Activated CD4-positive, alpha-beta T cell treated with anti-CD3 and anti-CD28 coated beads for 48 hours (primary cell): ENCODE data around the gene RBM12.
"Not testable (repeated sequence)": the region's sequence is repeated elsewhere in the genome, so short reads cannot be mapped to it uniquely, and the experiment has no call there.

ENCODE experiments used
- DNase-seq: peaks from one replicate; pipeline ENCODE4 v3.0.0-alpha.2; 2020

Gene RBM12

GRCh38 chr20:35664466-35665206, at the start of gene RBM12, which contains the start of gene CPNE1:
Gene RBM12, minus strand, starts transcription at chr20:35664900. Its CDS starts 9,578 bp downstream, at chr20:35655322.
Gene CPNE1, minus strand, starts transcription at chr20:35664900. Its CDS starts 31,977 bp downstream, at chr20:35632923.
- DNase-seq, result peak; percentile 95

GRCh38 chr20:35714127-35714526, 49.4 kb upstream of the RBM12 start:
- DNase-seq, result no peak

- not testable (repeated sequence) for DNase-seq
Observed at GRCh38 chr20:35713120-35713519, 48.4 kb upstream of the RBM12 start.

- DNase-seq, result no peak
Observed at GRCh38 chr20:35711588-35712209, 47.0 kb upstream of the RBM12 start.

GRCh38 chr20:35710884-35711587, 46.3 kb upstream of the RBM12 start:
- DNase-seq, result no peak

- DNase-seq, result no peak
Observed at GRCh38 chr20:35710039-35710438, 45.3 kb upstream of the RBM12 start.

GRCh38 chr20:35709259-35709658, 44.6 kb upstream of the RBM12 start:
- no peak for DNase-seq

- no peak for DNase-seq
Observed at GRCh38 chr20:35708502-35708901, 43.8 kb upstream of the RBM12 start.

- DNase-seq, result not testable (repeated sequence)
Observed at GRCh38 chr20:35706591-35707529, 42.2 kb upstream of the RBM12 start.

GRCh38 chr20:35705894-35706293, 41.2 kb upstream of the RBM12 start:
- not testable (repeated sequence) for DNase-seq

GRCh38 chr20:35704514-35705261, 40.0 kb upstream of the RBM12 start:
- no peak for DNase-seq

- DNase-seq, result no peak
Observed at GRCh38 chr20:35702824-35703695, 38.4 kb upstream of the RBM12 start.

GRCh38 chr20:35702051-35702823, 37.5 kb upstream of the RBM12 start:
- DNase-seq, result no peak

GRCh38 chr20:35700625-35701148, 36.0 kb upstream of the RBM12 start:
- no peak for DNase-seq

GRCh38 chr20:35699957-35700624, 35.4 kb upstream of the RBM12 start:
- no peak for DNase-seq

- DNase-seq, result peak; percentile 91
Observed at GRCh38 chr20:35699127-35699956, 34.6 kb upstream of the RBM12 start, which contains the start of the genes NFS1 and ROMO1. Gene NFS1, minus strand, starts transcription at chr20:35699352. Its CDS starts 64 bp downstream, at chr20:35699288. Gene ROMO1, plus strand, starts transcription at chr20:35699405. Its CDS starts 228 bp downstream, at chr20:35699633.

GRCh38 chr20:35698298-35699126, 33.8 kb upstream of the RBM12 start:
- no peak for DNase-seq
